PC-3 (cell line): ENCODE results near the gene CCDC183. TPM values are rescaled to one million over a fixed set of nuclear protein-coding genes. Genes with fewer than 3 reads are reported as not detected.
"Not testable (repeated sequence)": the region's sequence is repeated elsewhere in the genome, so short reads cannot be mapped to it uniquely, and the experiment has no call there.

ENCODE experiments used
- ATAC-seq: fragments of 200-7000 bp; cut with Tn5 transposase; 2 replicates; pipeline ENCODE4 v1.9.1; 2020; ENCODE audit warnings: mild to moderate bottlenecking, moderate library complexity
- BruUV-seq: library from RNA; stranded (reverse); fragments of 400-500 nt; replicated peaks from 2 replicates; lab custom pipeline; 2021; lab: Mats Ljungman, UMichigan
- CTCF ChIA-PET: fragments of 300-600 bp; sonication (Branson Sonifier 250); formaldehyde crosslinking; loops from one replicate; lab custom pipeline; 2022; ENCODE audit warnings: antibody characterized with exemption; lab: Charles Lee
- POLR2A ChIA-PET: fragments of 300-600 bp; sonication (Branson Sonifier 250); formaldehyde crosslinking; loops from one replicate; lab custom pipeline; 2022; ENCODE audit warnings: antibody characterized with exemption; ENCODE audit not compliant: unreplicated experiment; lab: Charles Lee
- DNase-seq: peaks from one replicate; pipeline ENCODE4 v3.0.0-alpha.2; 2015
- H2AFZ ChIP-seq: fragments of 300-600 bp; sonication (generic); 2 replicates; pipeline ENCODE4 v1.6.0; 2016; ENCODE audit warnings: antibody characterized with exemption, low read length
- H3F3A ChIP-seq: fragments of 300-600 bp; sonication (generic); one replicate; pipeline ENCODE4 v1.6.0; 2017; ENCODE audit warnings: antibody characterized with exemption, low read length, control low read depth, mild to moderate bottlenecking; ENCODE audit not compliant: unreplicated experiment
- H3K27ac ChIP-seq: fragments of 300-600 bp; sonication (generic); 2 replicates; pipeline ENCODE4 v1.5.1; 2016; ENCODE audit warnings: mild to moderate bottlenecking, low read length
- H3K27me3 ChIP-seq: fragments of 300-600 bp; sonication (generic); 2 replicates; pipeline ENCODE4 v1.6.1; 2016; ENCODE audit warnings: low read length, mixed read lengths
- H3K36me3 ChIP-seq: fragments of 300-600 bp; sonication (generic); 2 replicates; pipeline ENCODE4 v1.6.1; 2016; ENCODE audit warnings: low read depth, mixed run types, low read length, mixed read lengths
- H3K4me1 ChIP-seq: fragments of 300-600 bp; sonication (generic); 2 replicates; pipeline ENCODE4 v1.5.1; 2016; ENCODE audit warnings: low read length; ENCODE audit not compliant: insufficient read depth
- H3K4me2 ChIP-seq: fragments of 300-600 bp; sonication (generic); 2 replicates; pipeline ENCODE4 v1.6.0; 2016; ENCODE audit warnings: low read length
- H3K4me3 ChIP-seq: fragments of 300-600 bp; sonication (generic); 2 replicates; pipeline ENCODE4 v1.5.1; 2016; ENCODE audit warnings: mild to moderate bottlenecking, low read length, mixed read lengths
- H3K79me2 ChIP-seq: fragments of 300-600 bp; sonication (generic); 2 replicates; pipeline ENCODE4 v1.6.1; 2017; ENCODE audit warnings: low read length, mixed read lengths
- H3K9ac ChIP-seq: fragments of 300-600 bp; sonication (generic); 2 replicates; pipeline ENCODE4 v1.6.0; 2016; ENCODE audit warnings: mild to moderate bottlenecking, low read length
- H3K9me2 ChIP-seq: fragments of 300-600 bp; sonication (generic); replicated peaks from 2 replicates; pipeline ENCODE4 v1.6.1; 2016; ENCODE audit warnings: mixed run types, low read length, mixed read lengths
- H3K9me3 ChIP-seq: fragments of 300-600 bp; sonication (generic); 2 replicates; pipeline ENCODE4 v1.6.1; 2016; ENCODE audit warnings: low read length, mixed read lengths
- H4K20me1 ChIP-seq: fragments of 300-600 bp; sonication (generic); 2 replicates; pipeline ENCODE4 v1.6.1; 2016; ENCODE audit warnings: low read length, mixed read lengths
- CTCF ChIP-seq: fragments of 300-600 bp; sonication (generic); conservative IDR thresholded peaks from 2 replicates; pipeline ENCODE4 v1.5.1; 2017; ENCODE audit warnings: antibody characterized with exemption, low read depth, mild to moderate bottlenecking, low read length
- EZH2 ChIP-seq: fragments of 300-600 bp; sonication (generic); IDR thresholded peaks from one replicate; pipeline ENCODE4 v1.6.1; 2017; ENCODE audit warnings: antibody characterized with exemption, mild to moderate bottlenecking, low read length; ENCODE audit not compliant: unreplicated experiment
- EZH2phosphoT487 ChIP-seq: fragments of 300-600 bp; sonication (generic); IDR thresholded peaks from 2 replicates; pipeline ENCODE4 v1.6.1; 2018; ENCODE audit warnings: mild to moderate bottlenecking, antibody characterized with exemption, low read length, borderline replicate concordance
- intact Hi-C: fragments of 100-400 bp; cut with micrococcal nuclease; formaldehyde crosslinking; loops from 2 replicates; pipeline ENCODE4 v1.9.0; 2023
- total RNA-seq: library from RNA; depleted of rRNA; stranded (reverse); fragments of >200 nt; gene quantifications from 2 replicates; pipeline ENCODE4 v1.2.3, GENCODE V29; 2014

CCDC183 gene
- total RNA-seq, 1 experiment from 2014 or later: 0.87 TPM

DNA sequence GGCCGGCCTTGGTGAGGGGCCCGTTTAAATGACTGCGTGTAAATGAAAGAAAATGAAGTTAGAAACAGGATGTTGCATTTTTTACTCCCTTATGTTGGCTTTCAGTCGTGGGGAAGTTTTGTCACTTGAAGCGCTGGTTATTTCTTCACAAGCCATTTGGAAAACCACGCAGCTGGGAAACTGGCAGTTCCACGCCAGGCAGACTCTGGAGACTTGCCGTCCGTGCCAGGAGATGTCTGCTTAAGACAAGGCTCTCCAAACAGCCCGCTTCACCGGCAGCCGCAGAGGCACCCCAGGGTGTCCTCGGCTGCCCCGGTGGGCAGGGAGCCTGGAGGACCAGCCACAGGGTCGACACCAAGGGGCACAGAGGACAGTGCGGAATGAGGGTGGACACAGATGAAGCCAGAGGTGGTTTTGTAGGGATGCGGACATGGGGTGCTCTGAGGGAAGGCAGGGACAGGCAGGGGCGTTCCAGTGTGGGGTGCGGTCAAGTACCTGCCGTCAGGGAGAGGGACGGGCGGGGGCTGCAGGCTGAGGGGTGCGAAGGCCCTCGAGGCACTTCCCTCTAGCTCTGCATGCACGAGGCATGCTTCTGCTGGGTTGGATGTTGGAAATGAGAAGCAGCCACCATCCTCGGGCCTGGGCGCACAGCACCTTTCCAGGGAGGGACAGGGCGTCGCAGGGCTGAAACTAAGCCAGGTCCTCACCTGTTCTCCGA is 35.0 kb downstream of the CCDC183 start:
- Histone ChIP-seq H3F3A (no peaks in the 10 kb centered on the region), H3K9ac (no peak overlapping the region), H3K9me3 (no peaks in the 10 kb centered on the region), H3K9me2 (no peaks in the 10 kb centered on the region), H3K27me3 (no peaks in the 10 kb centered on the region), H3K79me2 (no peaks in the 10 kb centered on the region), H2AFZ (no peak overlapping the region), H3K36me3 (peaks cover 6% of the 10 kb centered on the region; the same call in 1 of the 2 replicates), H3K4me2 (no peak overlapping the region), H3K4me3 (no peak overlapping the region), H3K4me1 (no peaks in the 10 kb centered on the region), H3K27ac (no peak overlapping the region), H4K20me1 (no peaks in the 10 kb centered on the region)
- intact Hi-C loops: no loop called here
- DNase-seq (no peak), ATAC-seq (no peak)
- ChIA-PET CTCF (no interaction called here), POLR2A (no interaction called here)
- no TSS peak for BruUV-seq
- TF ChIP-seq EZH2 (no peak), CTCF (no peak), EZH2phosphoT487 (no peak)

GRCh38 chr9:136831720-136832104 is 35.6 kb downstream of the CCDC183 start:
- no peaks in the 10 kb centered on the region for H3F3A ChIP-seq
- H3K9me2 ChIP-seq: no peaks in the 10 kb centered on the region
- DNase-seq: no peak
- intact Hi-C loops: no loop called here
- ATAC-seq: no peak
- H3K27me3 ChIP-seq: no peaks in the 10 kb centered on the region
- H3K9ac ChIP-seq: no peak overlapping the region
- no TSS peak for BruUV-seq
- CTCF ChIA-PET: no interaction called here
- TF ChIP-seq EZH2 (no peak), CTCF (no peak), EZH2phosphoT487 (no peak)
- no peak overlapping the region for H2AFZ ChIP-seq
- no peak overlapping the region for H3K4me2 ChIP-seq
- H4K20me1 ChIP-seq: no peaks in the 10 kb centered on the region
- no peak overlapping the region for H3K27ac ChIP-seq
- H3K4me1 ChIP-seq: no peaks in the 10 kb centered on the region
- no peaks in the 10 kb centered on the region for H3K9me3 ChIP-seq
- peaks cover 6% of the 10 kb centered on the region; the same call in 1 of the 2 replicates for H3K36me3 ChIP-seq
- POLR2A ChIA-PET: no interaction called here
- no peaks in the 10 kb centered on the region for H3K79me2 ChIP-seq
- H3K4me3 ChIP-seq: no peak overlapping the region

GRCh38 chr9:136832581-136832980 is 36.4 kb downstream of the CCDC183 start:
- Histone ChIP-seq H3K27ac (no peak overlapping the region), H3K27me3 (no peaks in the 10 kb centered on the region), H4K20me1 (no peaks in the 10 kb centered on the region), H3F3A (no peaks in the 10 kb centered on the region), H3K36me3 (peaks cover 6% of the 10 kb centered on the region; the same call in 1 of the 2 replicates), H3K79me2 (no peaks in the 10 kb centered on the region), H3K4me3 (no peak overlapping the region), H2AFZ (no peak overlapping the region), H3K4me1 (no peaks in the 10 kb centered on the region), H3K9me3 (no peaks in the 10 kb centered on the region), H3K9ac (no peak overlapping the region), H3K4me2 (no peak overlapping the region), H3K9me2 (no peaks in the 10 kb centered on the region)
- ChIA-PET POLR2A (no interaction called here), CTCF (no interaction called here)
- no peak for ATAC-seq
- TF ChIP-seq EZH2: no peak
- TF ChIP-seq EZH2phosphoT487: no peak
- no peak for TF ChIP-seq CTCF
- intact Hi-C loops: no loop called here
- no TSS peak for BruUV-seq
- no peak for DNase-seq

- intact Hi-C loops, H3K4me3 ChIP-seq, H4K20me1 ChIP-seq, H3K36me3 ChIP-seq, H3K9me2 ChIP-seq, H3K79me2 ChIP-seq, H3K9me3 ChIP-seq, H3K27me3 ChIP-seq, H3K4me1 ChIP-seq, H3K9ac ChIP-seq, H3F3A ChIP-seq, CTCF ChIA-PET, BruUV-seq, H3K4me2 ChIP-seq, H3K27ac ChIP-seq, H2AFZ ChIP-seq, DNase-seq, POLR2A ChIA-PET, ATAC-seq: not testable (repeated sequence)
Observed at GRCh38 chr9:136833381-136834048, 37.4 kb downstream of the CCDC183 start.
